ENCODE results near the gene NEXN.

DNA sequence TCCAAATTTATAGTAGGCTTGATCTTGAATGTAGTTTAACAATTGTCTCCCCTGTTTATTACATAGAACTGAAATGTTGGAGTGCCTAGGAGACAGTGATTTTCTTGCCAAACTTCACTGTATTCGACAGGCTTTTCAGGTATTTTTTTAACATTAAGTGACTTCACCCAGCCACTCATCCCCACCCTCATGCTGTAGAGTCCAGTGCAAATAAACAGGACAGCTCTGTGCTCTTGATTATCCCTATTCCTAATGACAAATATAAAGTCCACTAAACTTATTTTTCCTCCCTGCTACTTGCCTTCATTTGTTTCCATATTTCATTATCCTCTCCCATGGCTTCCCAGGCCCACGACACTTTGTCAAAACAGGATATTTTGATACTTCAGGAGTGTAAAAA lies 29.2 kb upstream of the NEXN start:
- TF ChIP-seq, protein P1, sequence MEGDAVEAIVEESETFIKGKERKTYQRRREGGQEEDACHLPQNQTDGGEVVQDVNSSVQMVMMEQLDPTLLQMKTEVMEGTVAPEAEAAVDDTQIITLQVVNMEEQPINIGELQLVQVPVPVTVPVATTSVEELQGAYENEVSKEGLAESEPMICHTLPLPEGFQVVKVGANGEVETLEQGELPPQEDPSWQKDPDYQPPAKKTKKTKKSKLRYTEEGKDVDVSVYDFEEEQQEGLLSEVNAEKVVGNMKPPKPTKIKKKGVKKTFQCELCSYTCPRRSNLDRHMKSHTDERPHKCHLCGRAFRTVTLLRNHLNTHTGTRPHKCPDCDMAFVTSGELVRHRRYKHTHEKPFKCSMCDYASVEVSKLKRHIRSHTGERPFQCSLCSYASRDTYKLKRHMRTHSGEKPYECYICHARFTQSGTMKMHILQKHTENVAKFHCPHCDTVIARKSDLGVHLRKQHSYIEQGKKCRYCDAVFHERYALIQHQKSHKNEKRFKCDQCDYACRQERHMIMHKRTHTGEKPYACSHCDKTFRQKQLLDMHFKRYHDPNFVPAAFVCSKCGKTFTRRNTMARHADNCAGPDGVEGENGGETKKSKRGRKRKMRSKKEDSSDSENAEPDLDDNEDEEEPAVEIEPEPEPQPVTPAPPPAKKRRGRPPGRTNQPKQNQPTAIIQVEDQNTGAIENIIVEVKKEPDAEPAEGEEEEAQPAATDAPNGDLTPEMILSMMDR (IDR thresholded peaks at IDR 0.05) = no peak
- no peak for TF ChIP-seq EP300 (IDR thresholded peaks at IDR 0.05)
